GM18873 (cell line): ENCODE measurements around the gene SSTR1.

Experiments
- ATAC-seq: cut with Tn5 transposase; IDR thresholded peaks from one replicate; pipeline ENCODE4 v1.9.1; 2021; ENCODE audit warnings: mild to moderate bottlenecking, moderate library complexity, moderate number of reproducible peaks; ENCODE audit not compliant: unreplicated experiment, low FRiP score

The SSTR1 gene

GRCh38 chr14:38201137-38201828, 6.4 kb upstream of the SSTR1 start:
- no peak for ATAC-seq

GRCh38 chr14:38202444-38203191, 5.1 kb upstream of the SSTR1 start:
- ATAC-seq, result no peak

- no peak for ATAC-seq
Measured at GRCh38 chr14:38203929-38204718, 3.6 kb upstream of the SSTR1 start.

- no peak for ATAC-seq
Measured at GRCh38 chr14:38204719-38205115, 3.0 kb upstream of the SSTR1 start.

GRCh38 chr14:38205119-38205813, 2.4 kb upstream of the SSTR1 start:
- no peak for ATAC-seq

- no peak for ATAC-seq
Measured at GRCh38 chr14:38205949-38206665, 1.6 kb upstream of the SSTR1 start.

GRCh38 chr14:38206689-38207376, 871 bp upstream of the SSTR1 start:
- ATAC-seq, result no peak

- ATAC-seq, result no peak
Measured at GRCh38 chr14:38207377-38207735, 348 bp upstream of the SSTR1 start.

GRCh38 chr14:38208618-38209562, 1.2 kb downstream of the SSTR1 start:
- ATAC-seq, result no peak

GRCh38 chr14:38209572-38210557, 2.2 kb downstream of the SSTR1 start:
- ATAC-seq, result no peak

- no peak for ATAC-seq
Measured at GRCh38 chr14:38210587-38211216, 3.0 kb downstream of the SSTR1 start.

GRCh38 chr14:38211255-38211735, 3.6 kb downstream of the SSTR1 start:
- ATAC-seq, result no peak

GRCh38 chr14:38212111-38212510, 4.4 kb downstream of the SSTR1 start:
- no peak for ATAC-seq

- ATAC-seq, result no peak
Measured at GRCh38 chr14:38213001-38213400, 5.3 kb downstream of the SSTR1 start.

- no peak for ATAC-seq
Measured at GRCh38 chr14:38217553-38217952, 9.8 kb downstream of the SSTR1 start.

- ATAC-seq, result no peak
Measured at GRCh38 chr14:38221077-38221476, 13.4 kb downstream of the SSTR1 start.

- ATAC-seq, result no peak
Measured at GRCh38 chr14:38224338-38224737, 16.6 kb downstream of the SSTR1 start.
